ENCODE results near the gene HTRA1.

- TF ChIP-seq EZH2 (IDR thresholded peaks at IDR 0.05; ENCODE audit: borderline replicate concordance, low read length) (no peak), CTCF (IDR thresholded peaks at IDR 0.05; ENCODE audit: low read length) (no peak)
Measured at GRCh38 chr10:122541541-122542002, 80.2 kb downstream of the HTRA1 start.
